Pulmonary artery endothelial cell (primary cell): Measurements from ENCODE around the gene DNAJA2. TPM values are rescaled to one million over a fixed set of nuclear protein-coding genes. Genes with fewer than 3 reads are reported as not detected.

ENCODE experiments used
- total RNA-seq: library from RNA; depleted of rRNA; stranded (reverse); fragments of >200 nt; gene quantifications from 2 replicates; pipeline ENCODE4 v1.2.3, GENCODE V29; 2014

DNAJA2 gene
- total RNA-seq, 1 donor from 2014 or later = 81.6 TPM

Other genes with a start within 250 kb of the DNAJA2 start
- gene MYLK3, start 225.3 kb downstream of the DNAJA2 start, total RNA-seq = under 0.01 and 0.04 TPM in 2 replicates
- 5.9 and 9.3 TPM in 2 replicates for gene C16orf87, start 142.5 kb downstream of the DNAJA2 start, total RNA-seq
- 13.5 and 15.2 TPM in 2 replicates for gene GPT2, start 89.3 kb downstream of the DNAJA2 start, total RNA-seq
- gene NETO2, start 170.3 kb upstream of the DNAJA2 start, total RNA-seq = 29.6 and 43.2 TPM in 2 replicates